UCSD-AML1 (cell line): ENCODE results near the gene OR4A47.
"Not testable (repeated sequence)": the region's sequence is repeated elsewhere in the genome, so short reads cannot be mapped to it uniquely, and the experiment has no call there.

ENCODE experiments used
- DNase-seq: peaks from one replicate; lab custom pipeline; 2025; ENCODE audit not compliant: unreplicated experiment; lab: John Stamatoyannopoulos, UW

The OR4A47 gene

GRCh38 chr11:48488493-48488892, at the start of gene OR4A47:
Gene OR4A47 (plus strand): TSS chr11:48488793. CDS start chr11:48488793, 0 bp downstream.
- not testable (repeated sequence) for DNase-seq

- DNase-seq = not testable (repeated sequence)
Observed at GRCh38 chr11:48455909-48456308, 32.7 kb upstream of the OR4A47 start.

GRCh38 chr11:48473966-48474365, 14.6 kb upstream of the OR4A47 start:
- not testable (repeated sequence) for DNase-seq

- not testable (repeated sequence) for DNase-seq
Observed at GRCh38 chr11:48474703-48475102, 13.9 kb upstream of the OR4A47 start.

- DNase-seq = not testable (repeated sequence)
Observed at GRCh38 chr11:48506169-48506568, 17.6 kb downstream of the OR4A47 start.

GRCh38 chr11:48538991-48539390, 50.4 kb downstream of the OR4A47 start:
- DNase-seq = no peak
